ENCODE data around the gene SPC25. TPM values are rescaled to one million over a fixed set of nuclear protein-coding genes. Genes with fewer than 3 reads are reported as not detected.

SPC25 gene, protein sequence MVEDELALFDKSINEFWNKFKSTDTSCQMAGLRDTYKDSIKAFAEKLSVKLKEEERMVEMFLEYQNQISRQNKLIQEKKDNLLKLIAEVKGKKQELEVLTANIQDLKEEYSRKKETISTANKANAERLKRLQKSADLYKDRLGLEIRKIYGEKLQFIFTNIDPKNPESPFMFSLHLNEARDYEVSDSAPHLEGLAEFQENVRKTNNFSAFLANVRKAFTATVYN
- total RNA-seq, result 1.1 and 1.4 TPM in 2 replicates

DNA sequence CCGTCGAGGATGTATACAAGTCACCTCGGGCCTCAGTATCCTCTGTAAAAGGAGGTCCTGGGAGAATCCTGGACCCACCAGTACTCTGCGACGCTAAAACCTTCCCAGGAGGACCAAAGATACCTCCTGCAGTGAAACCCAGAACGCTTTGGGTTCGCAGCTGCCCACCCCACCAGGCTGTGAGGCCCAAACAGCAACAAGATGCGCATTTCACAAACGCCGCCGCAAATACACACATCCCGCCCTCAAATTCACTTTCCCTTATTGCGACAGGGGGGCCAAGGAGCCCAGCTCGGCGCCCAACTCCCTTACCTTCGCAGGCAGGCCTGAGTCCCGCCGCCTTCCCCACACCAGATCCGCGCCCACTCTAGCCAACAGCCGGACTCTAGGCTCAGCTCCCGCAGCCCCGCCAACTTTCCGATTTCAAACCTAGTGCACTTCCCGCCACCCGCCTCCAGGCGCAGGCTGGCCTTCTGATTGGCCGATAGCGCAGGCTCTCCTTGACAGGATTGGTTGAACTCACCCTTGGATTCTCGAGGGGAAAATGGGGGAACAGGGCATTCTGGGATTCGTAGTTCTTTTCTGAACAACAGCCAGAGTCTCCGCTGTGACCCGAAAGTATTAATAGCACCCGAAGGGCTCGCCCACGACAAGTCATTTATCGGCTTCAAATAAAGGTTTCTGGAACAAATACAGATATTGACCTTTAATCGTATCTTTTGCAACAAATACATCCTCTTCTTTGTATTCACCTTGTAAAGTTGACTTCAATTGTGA is at the start of gene SPC25:
Gene SPC25, minus strand, starts transcription at position 425 of the 777 bp plus-strand sequence. CDS start 911 bp downstream, outside the sequence.

DNA sequence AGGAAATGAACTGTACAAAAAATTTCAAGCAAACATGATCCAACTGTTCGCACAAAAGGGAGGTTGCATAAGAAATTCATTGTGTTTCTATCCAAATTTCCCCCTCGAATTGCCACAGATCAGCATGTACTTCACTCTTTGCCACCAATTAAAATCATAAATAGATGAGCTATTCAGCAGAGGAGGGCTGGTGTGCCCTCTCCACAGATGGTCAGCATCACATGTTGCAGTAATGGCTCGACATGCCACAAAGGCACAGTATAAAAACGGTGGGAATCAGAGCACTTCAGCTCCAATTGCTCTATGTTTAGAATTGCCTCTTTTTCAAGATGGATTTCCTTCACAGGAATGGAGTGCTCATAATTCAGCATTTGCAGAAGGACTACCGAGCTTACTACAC is 10.8 kb upstream of the SPC25 start, which contains the start of gene G6PC2:
Gene G6PC2, plus strand, starts transcription at position 289 of the 400 bp plus-strand sequence. Its CDS starts 41 bp downstream, at position 330.

Other genes with a start within 250 kb of the SPC25 start
- gene NOSTRIN, start 87.8 kb downstream of the SPC25 start, total RNA-seq, result 0.09 and 0.32 TPM in 2 replicates
- not detected in 2 replicates for gene G6PC2, start 10.9 kb upstream of the SPC25 start, total RNA-seq
- under 0.01 and 0.26 TPM in 2 replicates for gene ABCB11, start 140.9 kb upstream of the SPC25 start, total RNA-seq
- 1.3 TPM in 1 of 2 replicates, not detected in the other for gene DHRS9, start 179.1 kb upstream of the SPC25 start, total RNA-seq

All from bronchial smooth muscle cell (primary cell).